K562 (cell line): Measurements from ENCODE around the gene DUSP19. TPM values are rescaled to one million over a fixed set of nuclear protein-coding genes. Genes with fewer than 3 reads are reported as not detected.

ENCODE experiments used
- ATAC-seq: fragments of 200-7000 bp; cut with Tn5 transposase; 3 replicates; pipeline ENCODE4 v1.9.1; 2020; ENCODE audit warnings: moderate library complexity
- BruUV-seq: library from RNA; stranded (reverse); fragments of 400-500 nt; replicated peaks from 2 replicates; lab custom pipeline; 2021; lab: Mats Ljungman, UMichigan
- CTCF ChIA-PET: fragments of 300-600 bp; formaldehyde crosslinking; extraction: SDS; loops from one replicate; lab custom pipeline; 2021; ENCODE audit warnings: low intra/inter-chr PET ratio; lab: Yijun Ruan, JAX
- POLR2A ChIA-PET: fragments of 300-600, 350-650 bp; sonication (Branson Sonifier 250); formaldehyde crosslinking; extraction: SDS; loops from one replicate; lab custom pipeline; 2021; ENCODE audit warnings: antibody characterized with exemption, inconsistent platforms; lab: Yijun Ruan, JAX
- DNase-seq, 4 experiments: peaks; one replicate each; pipeline versions ENCODE4 v3.0.0 to v3.0.0-alpha.2; 2011 to 2018; ENCODE audit warnings: low spot score in 3 of 4, mixed read lengths in 3 of 4; ENCODE audit errors: extremely low read depth in 1 of 4
- FAIRE-seq: peaks from 2 replicates; lab custom pipeline; 2011; peaks lifted over from hg19 to GRCh38; lab: Jason Lieb, UNC
- H2AFZ ChIP-seq: 2 replicates; pipeline ENCODE4 v1.6.0; 2011; ENCODE audit warnings: low read depth, low read length, control low read depth, inconsistent platforms
- H3K27ac ChIP-seq: fragments of 200-600 bp; 3 replicates; pipeline ENCODE4 v1.8.0; 2011; ENCODE audit warnings: low read depth, mild to moderate bottlenecking, control low read depth, inconsistent platforms, low read length, moderate library complexity, mixed read lengths; ENCODE audit errors: extremely low read depth
- H3K27me3 ChIP-seq, 2 experiments: fragments of 300-600 bp in 1 of 2; 2 replicates in 1 of 2; 3 replicates in 1 of 2; pipeline versions ENCODE4 v1.6.0 to v1.8.0; 2011; ENCODE audit warnings: inconsistent platforms in 2 of 2, low read length in 2 of 2, mild to moderate bottlenecking in 1 of 2, mixed read lengths in 1 of 2, moderate library complexity in 1 of 2; ENCODE audit not compliant: control insufficient read depth in 2 of 2, insufficient read depth in 2 of 2
- H3K36me3 ChIP-seq: fragments of 300-600 bp; 3 replicates; pipeline ENCODE4 v1.8.0; 2011; ENCODE audit warnings: mild to moderate bottlenecking, low read length, inconsistent platforms; ENCODE audit not compliant: control insufficient read depth, insufficient read depth
- H3K4me1 ChIP-seq, 2 experiments: fragments of 200-600 bp in 1 of 2; replicated peaks in 1 of 2; 2 replicates in 1 of 2; 3 replicates in 1 of 2; pipeline versions ENCODE4 v1.5.1 to v1.8.0; 2011; ENCODE audit warnings: inconsistent platforms in 2 of 2, low read length in 2 of 2, mild to moderate bottlenecking in 1 of 2, mixed read lengths in 1 of 2, moderate library complexity in 1 of 2; ENCODE audit not compliant: control insufficient read depth in 2 of 2, insufficient read depth in 2 of 2
- H3K4me2 ChIP-seq: 2 replicates; pipeline ENCODE4 v1.6.1; 2011; ENCODE audit warnings: low read length, control low read depth, inconsistent platforms, mixed read lengths; ENCODE audit not compliant: insufficient read depth
- H3K4me3 ChIP-seq: fragments of 200-600 bp; sonication (generic), shearing (Covaris generic); 2 replicates; pipeline ENCODE4 v1.5.1; 2016; ENCODE audit warnings: control low read depth, inconsistent platforms
- H3K79me2 ChIP-seq: fragments of 200-600 bp; 3 replicates; pipeline ENCODE4 v1.8.0; 2011; ENCODE audit warnings: low read length, inconsistent platforms; ENCODE audit not compliant: control insufficient read depth, insufficient read depth
- H3K9ac ChIP-seq, 2 experiments: 2 replicates each; pipeline versions ENCODE4 v1.6.0 to v1.6.1; 2011; ENCODE audit warnings: low read depth in 2 of 2, low read length in 2 of 2, control low read depth in 1 of 2, inconsistent platforms in 1 of 2, mild to moderate bottlenecking in 1 of 2, mixed read lengths in 1 of 2; ENCODE audit not compliant: insufficient read depth in 1 of 2
- H3K9me1 ChIP-seq: one replicate; pipeline ENCODE4 v1.6.0; 2011; ENCODE audit warnings: inconsistent platforms, mild to moderate bottlenecking, low read length, moderate library complexity; ENCODE audit not compliant: control insufficient read depth, insufficient read depth
- H3K9me3 ChIP-seq: replicated peaks from 2 replicates; pipeline ENCODE4 v1.5.1; 2011; ENCODE audit warnings: low read depth, low read length, inconsistent platforms; ENCODE audit not compliant: control insufficient read depth, insufficient read depth
- H4K20me1 ChIP-seq: replicated peaks from 2 replicates; pipeline ENCODE4 v1.6.1; 2011; ENCODE audit warnings: low read length, inconsistent platforms, mixed read lengths; ENCODE audit not compliant: control insufficient read depth, insufficient read depth
- CBX1 ChIP-seq: sonication (generic); IDR thresholded peaks from 2 replicates; pipeline ENCODE4 v1.6.1; 2016; ENCODE audit warnings: antibody characterized with exemption, low read depth, mild to moderate bottlenecking
- CBX3 ChIP-seq, 2 experiments: IDR thresholded peaks; 1 replicate in 1 of 2; 2 replicates in 1 of 2; pipeline ENCODE4 v1.6.1; 2012; ENCODE audit warnings: inconsistent platforms in 2 of 2, low read length in 2 of 2, borderline replicate concordance in 1 of 2, control low read depth in 1 of 2
- CBX5 ChIP-seq: IDR thresholded peaks from 2 replicates; pipeline ENCODE4 v1.6.1; 2014; ENCODE audit warnings: low read depth, borderline replicate concordance
- HMGN3 ChIP-seq: IDR thresholded peaks from 2 replicates; pipeline ENCODE4 v1.6.1; 2011; ENCODE audit warnings: borderline replicate concordance, low read depth, mild to moderate bottlenecking, mixed read lengths, low read length; ENCODE audit not compliant: insufficient read length; ENCODE audit errors: extremely low read depth
- KAT8 ChIP-seq: fragments of 450-650 bp; IDR thresholded peaks from 2 replicates; pipeline ENCODE4 v1.6.1; 2016; ENCODE audit warnings: low read depth, mild to moderate bottlenecking
- LCOR ChIP-seq: sonication (generic); formaldehyde crosslinking; IDR thresholded peaks from 2 replicates; pipeline ENCODE4 v1.8.0; 2022; ENCODE audit warnings: mild to moderate bottlenecking, missing genetic modification reagents
- NFATC3 ChIP-seq: fragments of 450-650 bp; IDR thresholded peaks from 2 replicates; pipeline ENCODE4 v1.6.1; 2017; ENCODE audit warnings: mild to moderate bottlenecking
- SPI1 ChIP-seq: IDR thresholded peaks from 2 replicates; pipeline ENCODE4 v1.6.1; 2011; ENCODE audit warnings: low read depth, low read length, control low read depth, borderline replicate concordance
- TRIM24 ChIP-seq, 2 experiments: fragments of 450-650 bp; IDR thresholded peaks; 2 replicates each; pipeline ENCODE4 v1.6.1; 2016
- TRIM28 ChIP-seq: fragments of 450-650 bp; IDR thresholded peaks from 2 replicates; pipeline ENCODE4 v1.6.1; 2017
- XRCC3 ChIP-seq: fragments of 450-650 bp; IDR thresholded peaks from 2 replicates; pipeline ENCODE4 v1.6.1; 2017; ENCODE audit warnings: mild to moderate bottlenecking, moderate library complexity
- ZNF280A ChIP-seq: fragments of 450-650 bp; IDR thresholded peaks from 2 replicates; pipeline ENCODE4 v1.6.1; 2018; ENCODE audit warnings: mild to moderate bottlenecking, low read depth; ENCODE audit not compliant: partially characterized antibody
- WGBS: fragments of 100-300 bp; shearing (Covaris generic); methylation state at CpG from one replicate; pipeline ENCODE4 v1.1.6; 2016; ENCODE audit warnings: low coverage, mixed read lengths; ENCODE audit not compliant: insufficient coverage; ENCODE audit errors: missing lambda C conversion rate; 5-methylcytosine and 5-hydroxymethylcytosine counted together
- in situ Hi-C: fragments of 300-500 bp; cut with MboI; formaldehyde crosslinking; loops from 4 replicates; pipeline ENCODE4 v1.15.0; 2018; ENCODE audit warnings: inconsistent platforms, mixed read lengths
- intact Hi-C: fragments of 100-400 bp; cut with micrococcal nuclease; formaldehyde crosslinking; loops from 2 replicates; pipeline ENCODE4 v1.14.2; 2022
- polyA plus RNA-seq, 8 experiments: library from polyadenylated mRNA; depleted of rRNA in 4 of 8; stranded (reverse) in 5 of 8; unstranded in 3 of 8; fragments of >200 nt; fragmentation: Nextera tagmentation in 2 of 8; fragmentation: Illumina TruSeq in 1 of 8; extraction: Ambion mirVana in 2 of 8; extraction: Trizol in 1 of 8; gene quantifications; 2 replicates each; pipeline versions ENCODE4 v1.2.1 to v1.2.3, GENCODE V29; 2011 to 2014; ENCODE audit warnings: inconsistent platforms in 1 of 8, missing spikeins in 1 of 8
- total RNA-seq, 7 experiments: library from RNA; depleted of rRNA in 6 of 7; stranded (reverse); fragments of >200 nt in 6 of 7; fragmentation: Illumina TruSeq in 2 of 7; extraction: Trizol in 2 of 7; gene quantifications; 2 replicates each; pipeline versions ENCODE4 v1.2.1 to v1.2.3, GENCODE V29; 2011 to 2021; ENCODE audit warnings: low replicate concordance in 1 of 7
- TF ChIP-seq, protein P1 (sequence below): sonication (generic); formaldehyde crosslinking; IDR thresholded peaks from 2 replicates; pipeline ENCODE4 v1.9.0; 2022; ENCODE audit warnings: mild to moderate bottlenecking, missing genetic modification reagents

The DUSP19 gene
- total and polyA plus RNA-seq, 9 of the 15 experiments (the other 6 are each of a cell fraction or from before 2014, with no cell fraction given), result 1.6 to 6.3 (median 3.1) TPM

DNA sequence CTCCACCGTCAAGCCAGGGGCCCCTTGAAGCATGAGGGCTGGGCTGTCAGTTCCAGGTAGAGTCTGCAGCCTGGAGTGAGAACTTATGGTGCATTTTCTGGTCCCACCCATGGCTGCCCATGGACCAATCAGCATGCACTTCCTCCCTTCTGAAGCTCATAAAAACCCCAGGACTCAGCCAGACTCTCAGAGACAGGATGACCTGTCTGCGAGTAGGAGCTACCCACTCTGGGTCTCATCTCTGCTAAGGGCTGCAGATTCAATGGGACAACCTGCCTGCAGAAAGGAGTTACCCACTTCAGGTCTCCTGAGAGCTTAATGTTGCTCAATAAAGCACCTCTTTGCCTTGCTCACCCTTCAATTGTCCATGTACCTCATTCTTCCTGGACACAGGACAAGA lies 9.4 kb upstream of the DUSP19 start:
- BruUV-seq, result no TSS peak
- Histone ChIP-seq H3K36me3 (no peaks in the 10 kb centered on the region), H4K20me1 (no peaks in the 10 kb centered on the region), H3K27ac (no peak overlapping the region), H3K4me2 (no peak overlapping the region), H2AFZ (no peak overlapping the region), H3K27me3 (no peaks in the 10 kb centered on the region), H3K4me3 (no peak overlapping the region), H3K79me2 (no peaks in the 10 kb centered on the region), H3K9ac (no peak overlapping the region), H3K4me1 (peaks cover 0 to 9% of the 10 kb centered on the region in 2 experiments; a peak in 1 of 5 replicates), H3K9me3 (peaks cover 8% of the 10 kb centered on the region), H3K9me1 (no peaks in the 10 kb centered on the region)
- in situ Hi-C loops (no loop called here), intact Hi-C loops (no loop called here)
- DNase-seq, result peak in 1 of 4 experiments; percentile 42
- WGBS, result 53% methylated on average over 2 of the region's 2 CpGs
- peak; percentile 46; the same call in 2 of the 3 replicates for ATAC-seq
- no peak for FAIRE-seq
- CTCF ChIA-PET, result no interaction called here
- TF ChIP-seq LCOR (CRISPR knock-in tag) (no peak), KAT8 (no peak), NFATC3 (no peak), TRIM28 (peak; percentile 97), HMGN3 (no peak), ZNF280A (peak; percentile 85), TRIM24 (IDR thresholded peaks at IDR 0.05) (peak in 1 of 2 experiments; percentile 67; a peak in 2 of 4 replicates), CBX5 (peak; percentile 95), CBX1 (peak; percentile 69; the same call in 1 of the 2 replicates), CBX3 (IDR thresholded peaks at IDR 0.05; ENCODE audit: borderline replicate concordance in 1 of 2, low read length in 2 of 2) (peak in 1 of 2 experiments; percentile 98; a peak in 2 of 3 replicates), SPI1 (0 out of 2 replicates have a peak, but pooled peaks have one; percentile 9), XRCC3 (peak; percentile 70; the same call in 1 of the 2 replicates)
- TF ChIP-seq, protein P1, sequence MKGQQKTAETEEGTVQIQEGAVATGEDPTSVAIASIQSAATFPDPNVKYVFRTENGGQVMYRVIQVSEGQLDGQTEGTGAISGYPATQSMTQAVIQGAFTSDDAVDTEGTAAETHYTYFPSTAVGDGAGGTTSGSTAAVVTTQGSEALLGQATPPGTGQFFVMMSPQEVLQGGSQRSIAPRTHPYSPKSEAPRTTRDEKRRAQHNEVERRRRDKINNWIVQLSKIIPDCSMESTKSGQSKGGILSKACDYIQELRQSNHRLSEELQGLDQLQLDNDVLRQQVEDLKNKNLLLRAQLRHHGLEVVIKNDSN (CRISPR knock-in tag), result 0 out of 2 replicates have a peak, but pooled peaks have one; percentile 1
- POLR2A ChIA-PET, result interaction anchor here (0.9 kb wide), 2 partner anchors 11 to 20 kb away, joined by 3 to 5 read pairs; no protein-coding TSS in a partner anchor
